GM12878 (cell line): Measurements from ENCODE around the gene GRK5. TPM values are rescaled to one million over a fixed set of nuclear protein-coding genes. Genes with fewer than 3 reads are reported as not detected.

Experiments used
- ATAC-seq: fragments of 200-7000 bp; cut with Tn5 transposase; 3 replicates; pipeline ENCODE4 v1.9.1; 2020; ENCODE audit warnings: mild to moderate bottlenecking, moderate library complexity
- BruUV-seq: library from RNA; stranded (reverse); fragments of 400-500 nt; replicated peaks from 2 replicates; lab custom pipeline; 2021; lab: Mats Ljungman, UMichigan
- CTCF ChIA-PET: fragments of 300-600 bp; sonication (Branson Sonifier 250); formaldehyde crosslinking; extraction: SDS; loops from one replicate; lab custom pipeline; 2021; ENCODE audit warnings: inconsistent platforms; lab: Yijun Ruan, JAX
- POLR2A ChIA-PET: fragments of 350-600 bp; formaldehyde crosslinking; extraction: SDS; loops from one replicate; lab custom pipeline; 2021; ENCODE audit warnings: inconsistent platforms; lab: Charles Lee
- RAD21 ChIA-PET: fragments of 300-600 bp; sonication (Branson Sonifier 250); formaldehyde crosslinking; loops from one replicate; lab custom pipeline; 2023; ENCODE audit warnings: antibody characterized with exemption; ENCODE audit not compliant: unreplicated experiment; lab: Charles Lee
- SMC1A ChIA-PET: fragments of 300-600 bp; sonication (Branson Sonifier 250); formaldehyde crosslinking; loops from one replicate; lab custom pipeline; 2023; ENCODE audit not compliant: unreplicated experiment, uncharacterized antibody; lab: Charles Lee
- DNase-seq: peaks from one replicate; pipeline ENCODE4 v3.0.0-alpha.2; 2011; ENCODE audit warnings: low read depth, low spot score
- FAIRE-seq: peaks from 3 replicates; lab custom pipeline; 2011; peaks lifted over from hg19 to GRCh38; lab: Jason Lieb, UNC
- H2AFZ ChIP-seq: 2 replicates; pipeline ENCODE4 v1.6.0; 2011; ENCODE audit warnings: low read depth, low read length, control low read depth; ENCODE audit not compliant: control insufficient read depth
- H3K27ac ChIP-seq: 2 replicates; pipeline ENCODE4 v1.5.1; 2011; ENCODE audit warnings: control low read depth; ENCODE audit not compliant: control insufficient read depth, insufficient read depth
- H3K27me3 ChIP-seq, 2 experiments: replicated peaks in 1 of 2; 2 replicates each; pipeline versions ENCODE4 v1.6.0 to v1.6.1; 2011; ENCODE audit warnings: low read length in 1 of 2; ENCODE audit not compliant: control insufficient read depth in 2 of 2, insufficient read depth in 2 of 2
- H3K36me3 ChIP-seq, 2 experiments: 2 replicates each; pipeline ENCODE4 v1.5.1; 2011; ENCODE audit warnings: low read length in 1 of 2; ENCODE audit not compliant: control insufficient read depth in 2 of 2, insufficient read depth in 2 of 2
- H3K4me1 ChIP-seq: 2 replicates; pipeline ENCODE4 v1.6.1; 2011; ENCODE audit warnings: mild to moderate bottlenecking, low read length, moderate library complexity, mixed read lengths; ENCODE audit not compliant: control insufficient read depth, insufficient read depth
- H3K4me2 ChIP-seq: 2 replicates; pipeline ENCODE4 v1.6.0; 2011; ENCODE audit warnings: control low read depth; ENCODE audit not compliant: control insufficient read depth, insufficient read depth
- H3K4me3 ChIP-seq: fragments of 200-600 bp; sonication (generic); 2 replicates; pipeline ENCODE4 v1.5.1; 2016
- H3K79me2 ChIP-seq: 2 replicates; pipeline ENCODE4 v1.6.0; 2011; ENCODE audit warnings: low read length; ENCODE audit not compliant: control insufficient read depth, insufficient read depth
- H3K9ac ChIP-seq: 2 replicates; pipeline ENCODE4 v1.8.0; 2011; ENCODE audit warnings: low read length, control low read depth, mixed read lengths; ENCODE audit not compliant: control insufficient read depth, insufficient read depth
- H3K9me3 ChIP-seq: replicated peaks from 3 replicates; pipeline ENCODE4 v1.5.1; 2011; ENCODE audit warnings: mild to moderate bottlenecking, low read length; ENCODE audit not compliant: control insufficient read depth, insufficient read depth
- H4K20me1 ChIP-seq: 2 replicates; pipeline ENCODE4 v1.6.0; 2011; ENCODE audit not compliant: control insufficient read depth, insufficient read depth
- BCLAF1 ChIP-seq: fragments of 450-650 bp; IDR thresholded peaks from 2 replicates; pipeline ENCODE4 v1.6.1; 2017; ENCODE audit warnings: antibody characterized with exemption, mild to moderate bottlenecking, moderate library complexity
- CHD2 ChIP-seq: IDR thresholded peaks from 2 replicates; pipeline ENCODE4 v1.6.1; 2011; ENCODE audit warnings: low read depth, low read length, improper control_type of control experiment, borderline replicate concordance
- ESRRA ChIP-seq: IDR thresholded peaks from 2 replicates; pipeline ENCODE4 v1.6.1; 2012; ENCODE audit warnings: mild to moderate bottlenecking, low read length, improper control_type of control experiment
- FOXM1 ChIP-seq: IDR thresholded peaks from 2 replicates; pipeline ENCODE4 v1.6.1; 2012; ENCODE audit warnings: low read depth, mild to moderate bottlenecking, inconsistent platforms, low read length, moderate library complexity
- GABPA ChIP-seq: IDR thresholded peaks from 2 replicates; pipeline ENCODE4 v1.6.1; 2014; ENCODE audit warnings: antibody characterized with exemption, low read depth, mild to moderate bottlenecking, inconsistent platforms
- GATAD2B ChIP-seq: fragments of 450-650 bp; conservative IDR thresholded peaks from 2 replicates; pipeline ENCODE4 v1.6.1; 2017; ENCODE audit warnings: low read depth, mild to moderate bottlenecking, moderate library complexity
- IKZF1 ChIP-seq: fragments of 450-650 bp; conservative IDR thresholded peaks from 2 replicates; pipeline ENCODE4 v1.6.1; 2017; ENCODE audit warnings: antibody characterized with exemption, mild to moderate bottlenecking
- IRF3 ChIP-seq: fragments of 450-650 bp; IDR thresholded peaks from 2 replicates; pipeline ENCODE4 v1.6.1; 2014; ENCODE audit warnings: mild to moderate bottlenecking
- KAT2A ChIP-seq: conservative IDR thresholded peaks from 2 replicates; pipeline ENCODE4 v1.6.1; 2011; ENCODE audit warnings: low read depth, low read length; ENCODE audit not compliant: control insufficient read depth
- KLF5 ChIP-seq: fragments of 450-650 bp; IDR thresholded peaks from 2 replicates; pipeline ENCODE4 v1.6.1; 2014; ENCODE audit warnings: mild to moderate bottlenecking; ENCODE audit not compliant: partially characterized antibody
- NR2C1 ChIP-seq: fragments of 450-650 bp; IDR thresholded peaks from 2 replicates; pipeline ENCODE4 v1.6.1; 2017; ENCODE audit warnings: antibody characterized with exemption, mild to moderate bottlenecking, moderate library complexity
- NRF1 ChIP-seq: conservative IDR thresholded peaks from 2 replicates; pipeline ENCODE4 v1.6.1; 2011; ENCODE audit warnings: mild to moderate bottlenecking, low read depth, low read length, improper control_type of control experiment
- PAX8 ChIP-seq: fragments of 450-650 bp; IDR thresholded peaks from 2 replicates; pipeline ENCODE4 v1.6.1; 2017; ENCODE audit warnings: mild to moderate bottlenecking, moderate library complexity
- POLR2AphosphoS5 ChIP-seq: IDR thresholded peaks from 2 replicates; pipeline ENCODE4 v1.6.1; 2011; ENCODE audit warnings: mild to moderate bottlenecking, low read length, inconsistent platforms
- RELA ChIP-seq: fragments of 450-650 bp; IDR thresholded peaks from 2 replicates; pipeline ENCODE4 v1.8.0; 2014; ENCODE audit warnings: borderline replicate concordance; ENCODE audit not compliant: partially characterized antibody
- SUPT20H ChIP-seq: IDR thresholded peaks from 2 replicates; pipeline ENCODE4 v1.6.1; 2011; ENCODE audit warnings: low read depth, mild to moderate bottlenecking, low read length, moderate library complexity, borderline replicate concordance; ENCODE audit not compliant: control insufficient read depth
- WRNIP1 ChIP-seq: IDR thresholded peaks from 2 replicates; pipeline ENCODE4 v1.6.1; 2011; ENCODE audit warnings: low read depth, low read length, improper control_type of control experiment, borderline replicate concordance
- YY1 ChIP-seq: IDR thresholded peaks from 2 replicates; pipeline ENCODE4 v1.6.1; 2011; ENCODE audit warnings: low read depth, mild to moderate bottlenecking, low read length
- ZNF24 ChIP-seq: fragments of 450-650 bp; IDR thresholded peaks from 2 replicates; pipeline ENCODE4 v1.6.1; 2017; ENCODE audit warnings: antibody characterized with exemption, mild to moderate bottlenecking
- WGBS: methylation state at CpG from one replicate; pipeline ENCODE4 v1.1.6; 2016; ENCODE audit warnings: low lambda C conversion rate; ENCODE audit not compliant: insufficient replicate concordance, insufficient coverage; ENCODE audit errors: missing lambda C conversion rate; 5-methylcytosine and 5-hydroxymethylcytosine counted together
- in situ Hi-C: fragments of 300-500 bp; cut with MboI; formaldehyde crosslinking; loops from 9 replicates; pipeline ENCODE4 v1.14.3; 2018; ENCODE audit warnings: mixed read lengths
- intact Hi-C: fragments of 100-400 bp; cut with micrococcal nuclease; formaldehyde crosslinking; loops from one replicate; pipeline ENCODE4 v1.14.2; 2022; ENCODE audit not compliant: unreplicated experiment
- polyA plus RNA-seq, 11 experiments: library from polyadenylated mRNA; depleted of rRNA in 4 of 11; unstranded in 6 of 11; stranded (reverse) in 5 of 11; fragments of >200 nt; fragmentation: Nextera tagmentation in 4 of 11; fragmentation: Illumina TruSeq in 1 of 11; extraction: Ambion mirVana in 4 of 11; extraction: Trizol in 1 of 11; gene quantifications; 1 replicate in 1 of 11; 2 replicates in 10 of 11; pipeline versions ENCODE4 v1.2.1 to v1.2.3, GENCODE V29; 2011 to 2016; ENCODE audit warnings: inconsistent platforms in 2 of 11, missing spikeins in 2 of 11, low read depth in 1 of 11
- total RNA-seq, 4 experiments: library from RNA; depleted of rRNA in 3 of 4; stranded (reverse); fragments of >200 nt in 3 of 4; fragmentation: Illumina TruSeq in 1 of 4; extraction: Trizol in 1 of 4; gene quantifications; 2 replicates each; pipeline versions ENCODE4 v1.2.1 to v1.2.3, GENCODE V29; 2013 to 2021
- TF ChIP-seq, protein P1 (sequence below): fragments of 450-650 bp; IDR thresholded peaks from 2 replicates; pipeline ENCODE4 v1.6.1; 2016; ENCODE audit warnings: mild to moderate bottlenecking

The GRK5 gene
- total and polyA plus RNA-seq, 10 of the 15 experiments (the other 5 are each of a cell fraction or from before 2014, with no cell fraction given): 0.11 to 22.1 (median 10.0) TPM

- TF ChIP-seq, protein P1, sequence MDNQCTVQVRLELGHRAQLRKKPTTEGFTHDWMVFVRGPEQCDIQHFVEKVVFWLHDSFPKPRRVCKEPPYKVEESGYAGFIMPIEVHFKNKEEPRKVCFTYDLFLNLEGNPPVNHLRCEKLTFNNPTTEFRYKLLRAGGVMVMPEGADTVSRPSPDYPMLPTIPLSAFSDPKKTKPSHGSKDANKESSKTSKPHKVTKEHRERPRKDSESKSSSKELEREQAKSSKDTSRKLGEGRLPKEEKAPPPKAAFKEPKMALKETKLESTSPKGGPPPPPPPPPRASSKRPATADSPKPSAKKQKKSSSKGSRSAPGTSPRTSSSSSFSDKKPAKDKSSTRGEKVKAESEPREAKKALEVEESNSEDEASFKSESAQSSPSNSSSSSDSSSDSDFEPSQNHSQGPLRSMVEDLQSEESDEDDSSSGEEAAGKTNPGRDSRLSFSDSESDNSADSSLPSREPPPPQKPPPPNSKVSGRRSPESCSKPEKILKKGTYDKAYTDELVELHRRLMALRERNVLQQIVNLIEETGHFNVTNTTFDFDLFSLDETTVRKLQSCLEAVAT: no peak
- no peak for TF ChIP-seq RELA
- no peak for TF ChIP-seq GATAD2B
- TF ChIP-seq BCLAF1: no peak
Observed at GRCh38 chr10:119427263-119427864, 220.0 kb downstream of the GRK5 start (continued).

- Histone ChIP-seq H3K27ac (no peak overlapping the region), H3K79me2 (no peaks in the 10 kb centered on the region), H4K20me1 (no peaks in the 10 kb centered on the region), H3K9me3 (peaks cover 8% of the 10 kb centered on the region; the same call in 1 of the 3 replicates), H3K4me2 (no peak overlapping the region), H3K9ac (no peak overlapping the region), H2AFZ (no peak overlapping the region), H3K4me3 (no peak overlapping the region), H3K36me3 (peaks cover 12 to 14% of the 10 kb centered on the region in 2 experiments), H3K27me3 (no peaks in the 10 kb centered on the region), H3K4me1 (no peaks in the 10 kb centered on the region)
- CTCF ChIA-PET: interaction anchor here (0.9 kb wide), 1 partner anchor 16 kb away, joined by 3 read pairs; no protein-coding TSS in a partner anchor
- DNase-seq: no peak
- SMC1A ChIA-PET: no interaction called here
- ATAC-seq: no peak
- RAD21 ChIA-PET: interaction anchor here (0.6 kb wide), 1 partner anchor 109 kb away, joined by 3 read pairs; no protein-coding TSS in a partner anchor
- POLR2A ChIA-PET: no interaction called here
- 94% methylated on average over 14 of the region's 14 CpGs for WGBS
- intact Hi-C loops: no loop called here
- in situ Hi-C loops: no loop called here
- no peak for FAIRE-seq
- BruUV-seq: no TSS peak
- TF ChIP-seq KAT2A (no peak), YY1 (no peak), CHD2 (no peak), KLF5 (no peak), NRF1 (no peak), SUPT20H (no peak), WRNIP1 (no peak), PAX8 (no peak), IKZF1 (no peak), NR2C1 (no peak), POLR2AphosphoS5 (no peak), ESRRA (no peak), FOXM1 (no peak), ZNF24 (no peak), IRF3 (no peak), GABPA (no peak)
Observed at GRCh38 chr10:119428789-119429188, 221.4 kb downstream of the GRK5 start.
